ENCODE results near the gene KHSRP. TPM values are rescaled to one million over a fixed set of nuclear protein-coding genes. Genes with fewer than 3 reads are reported as not detected.
A peak's percentile ranks its signal among the peaks of the same experiment; 100 is the strongest.

KHSRP gene
- total RNA-seq, 1 experiment from 2014 or later = 266 TPM

GRCh38 chr19:6417713-6418561, 6.7 kb downstream of the KHSRP start:
- Histone ChIP-seq H3K36me3 (replicated peaks; ENCODE audit: control insufficient read depth, insufficient read depth, low read length) (peaks cover 56% of the 10 kb centered on the region), H3K4me3 (ENCODE audit: insufficient read depth, low read depth, low read length) (no peak overlapping the region), H3K27me3 (ENCODE audit: control insufficient read depth, insufficient read depth, low read length) (no peaks in the 10 kb centered on the region)
- DNase-seq = peak; percentile 90

- Histone ChIP-seq H3K4me3 (ENCODE audit: insufficient read depth, low read depth, low read length) (no peak overlapping the region), H3K27me3 (ENCODE audit: control insufficient read depth, insufficient read depth, low read length) (no peaks in the 10 kb centered on the region), H3K36me3 (replicated peaks; ENCODE audit: control insufficient read depth, insufficient read depth, low read length) (peaks cover 49% of the 10 kb centered on the region)
- DNase-seq = peak; percentile 51
These were observed 7.8 kb downstream of the KHSRP start for GRCh38 chr19:6416658-6417405.

GRCh38 chr19:6415591-6416190, 8.9 kb downstream of the KHSRP start:
- no peak overlapping the region for H3K4me3 ChIP-seq (ENCODE audit: insufficient read depth, low read depth, low read length)
- DNase-seq = peak; percentile 65
- peaks cover 41% of the 10 kb centered on the region for H3K36me3 ChIP-seq (replicated peaks; ENCODE audit: control insufficient read depth, insufficient read depth, low read length)
- H3K27me3 ChIP-seq (ENCODE audit: control insufficient read depth, insufficient read depth, low read length) = no peaks in the 10 kb centered on the region

GRCh38 chr19:6414793-6415590, 9.6 kb downstream of the KHSRP start:
- H3K4me3 ChIP-seq (ENCODE audit: insufficient read depth, low read depth, low read length) = no peak overlapping the region
- H3K27me3 ChIP-seq (ENCODE audit: control insufficient read depth, insufficient read depth, low read length) = no peaks in the 10 kb centered on the region
- peak; percentile 66 for DNase-seq
- peaks cover 35% of the 10 kb centered on the region for H3K36me3 ChIP-seq (replicated peaks; ENCODE audit: control insufficient read depth, insufficient read depth, low read length)

- H3K27me3 ChIP-seq (ENCODE audit: control insufficient read depth, insufficient read depth, low read length) = no peaks in the 10 kb centered on the region
- peaks cover 25% of the 10 kb centered on the region for H3K36me3 ChIP-seq (replicated peaks; ENCODE audit: control insufficient read depth, insufficient read depth, low read length)
- DNase-seq = peak; percentile 82
- H3K4me3 ChIP-seq (ENCODE audit: insufficient read depth, low read depth, low read length) = no peak overlapping the region
These were observed 10.6 kb downstream of the KHSRP start for GRCh38 chr19:6413721-6414643.

GRCh38 chr19:6413291-6413690, 11.3 kb downstream of the KHSRP start:
- Histone ChIP-seq H3K36me3 (replicated peaks; ENCODE audit: control insufficient read depth, insufficient read depth, low read length) (peaks cover 21% of the 10 kb centered on the region), H3K4me3 (ENCODE audit: insufficient read depth, low read depth, low read length) (no peak overlapping the region), H3K27me3 (ENCODE audit: control insufficient read depth, insufficient read depth, low read length) (no peaks in the 10 kb centered on the region)
- DNase-seq = peak; percentile 64

- Histone ChIP-seq H3K4me3 (ENCODE audit: insufficient read depth, low read depth, low read length) (no peak overlapping the region), H3K27me3 (ENCODE audit: control insufficient read depth, insufficient read depth, low read length) (no peaks in the 10 kb centered on the region), H3K36me3 (replicated peaks; ENCODE audit: control insufficient read depth, insufficient read depth, low read length) (peaks cover 16% of the 10 kb centered on the region)
- DNase-seq = peak; percentile 95
These were observed 12.0 kb downstream of the KHSRP start for GRCh38 chr19:6412447-6413091.

- Histone ChIP-seq H3K4me3 (ENCODE audit: insufficient read depth, low read depth, low read length) (no peak overlapping the region), H3K36me3 (replicated peaks; ENCODE audit: control insufficient read depth, insufficient read depth, low read length) (peaks cover 11% of the 10 kb centered on the region), H3K27me3 (ENCODE audit: control insufficient read depth, insufficient read depth, low read length) (no peaks in the 10 kb centered on the region)
- DNase-seq = no peak
These were observed 12.6 kb downstream of the KHSRP start for GRCh38 chr19:6412061-6412446.

- Histone ChIP-seq H3K4me3 (ENCODE audit: insufficient read depth, low read depth, low read length) (no peak overlapping the region), H3K27me3 (ENCODE audit: control insufficient read depth, insufficient read depth, low read length) (no peaks in the 10 kb centered on the region), H3K36me3 (replicated peaks; ENCODE audit: control insufficient read depth, insufficient read depth, low read length) (peaks cover 4% of the 10 kb centered on the region; the same call in 1 of the 2 replicates)
- DNase-seq = no peak
These were observed 15.3 kb downstream of the KHSRP start for GRCh38 chr19:6409346-6409745.

GRCh38 chr19:6406401-6406800, 18.2 kb downstream of the KHSRP start:
- no peaks in the 10 kb centered on the region for H3K36me3 ChIP-seq (replicated peaks; ENCODE audit: control insufficient read depth, insufficient read depth, low read length)
- no peak overlapping the region for H3K4me3 ChIP-seq (ENCODE audit: insufficient read depth, low read depth, low read length)
- H3K27me3 ChIP-seq (ENCODE audit: control insufficient read depth, insufficient read depth, low read length) = no peaks in the 10 kb centered on the region
- DNase-seq = no peak

GRCh38 chr19:6402837-6403608, 21.6 kb downstream of the KHSRP start:
- Histone ChIP-seq H3K4me3 (ENCODE audit: insufficient read depth, low read depth, low read length) (no peak overlapping the region), H3K36me3 (replicated peaks; ENCODE audit: control insufficient read depth, insufficient read depth, low read length) (no peaks in the 10 kb centered on the region), H3K27me3 (ENCODE audit: control insufficient read depth, insufficient read depth, low read length) (no peaks in the 10 kb centered on the region)
- DNase-seq = peak; percentile 27

GRCh38 chr19:6402058-6402457, 22.6 kb downstream of the KHSRP start:
- Histone ChIP-seq H3K36me3 (replicated peaks; ENCODE audit: control insufficient read depth, insufficient read depth, low read length) (no peaks in the 10 kb centered on the region), H3K27me3 (ENCODE audit: control insufficient read depth, insufficient read depth, low read length) (no peaks in the 10 kb centered on the region), H3K4me3 (ENCODE audit: insufficient read depth, low read depth, low read length) (no peak overlapping the region)
- no peak for DNase-seq

Data from H7 (cell line).